NCI-H524 treated with DMSO at 0.1 percent for 48 hours (cell line): Measurements from ENCODE around the gene ACAD11.
"Not testable (repeated sequence)": the region's sequence is repeated elsewhere in the genome, so short reads cannot be mapped to it uniquely, and the experiment has no call there.

Source experiments
- DNase-seq: peaks from one replicate; lab custom pipeline; 2025; lab: John Stamatoyannopoulos, UW

Gene ACAD11

DNA sequence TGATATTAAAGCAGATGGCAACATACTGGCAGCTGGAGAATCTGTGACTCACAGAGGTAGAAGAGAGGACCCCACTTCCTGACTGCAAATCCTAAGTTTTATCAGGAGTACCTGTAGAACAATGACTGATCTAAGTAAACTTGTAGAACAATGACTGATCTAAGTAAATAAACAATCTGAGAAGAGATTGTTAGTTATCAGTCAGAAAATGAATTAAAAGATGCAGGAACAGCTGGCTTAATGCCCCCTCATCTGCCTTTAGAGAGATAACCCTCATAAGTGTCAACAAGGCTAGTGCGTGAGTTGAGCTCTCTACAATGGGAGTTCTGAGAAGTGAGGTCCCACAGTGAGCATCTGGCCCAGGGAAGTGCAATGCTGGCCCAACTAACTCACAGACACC, 14.6 kb downstream of the ACAD11 start:
- DNase-seq, result no peak

- no peak for DNase-seq
Measured at GRCh38 chr3:132643366-132643765, 16.2 kb downstream of the ACAD11 start.

GRCh38 chr3:132642539-132642847, 17.1 kb downstream of the ACAD11 start:
- no peak for DNase-seq

- DNase-seq, result peak; percentile 22
Measured at GRCh38 chr3:132641837-132642538, 17.6 kb downstream of the ACAD11 start.

- not testable (repeated sequence) for DNase-seq
Measured at GRCh38 chr3:132641427-132641826, 18.2 kb downstream of the ACAD11 start.

DNA sequence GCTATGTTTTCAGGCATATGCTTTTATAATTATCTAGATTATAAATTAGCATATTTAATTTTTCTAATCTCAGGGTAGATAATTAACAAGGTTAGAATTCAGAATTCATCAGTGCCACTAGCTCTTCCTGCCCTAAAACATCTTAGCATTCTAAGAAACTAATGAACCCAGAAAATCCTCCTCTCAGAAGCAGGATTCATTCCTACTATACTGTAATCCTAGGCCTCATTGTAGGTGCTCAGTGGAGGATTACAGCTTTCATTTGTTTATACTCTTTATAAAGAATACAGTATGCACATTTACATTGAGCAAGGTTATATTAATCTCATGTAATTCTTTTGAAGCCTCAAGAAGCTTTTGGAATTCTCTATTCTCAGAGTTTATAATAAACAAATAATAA, 20.9 kb downstream of the ACAD11 start:
- DNase-seq, result no peak

GRCh38 chr3:132637590-132637989, 22.0 kb downstream of the ACAD11 start:
- no peak for DNase-seq

- DNase-seq, result no peak
Measured at GRCh38 chr3:132635052-132635451, 24.6 kb downstream of the ACAD11 start.

- no peak for DNase-seq
Measured at GRCh38 chr3:132630612-132631011, 29.0 kb downstream of the ACAD11 start.

- DNase-seq, result no peak
Measured at GRCh38 chr3:132629928-132630327, 29.7 kb downstream of the ACAD11 start.

DNA sequence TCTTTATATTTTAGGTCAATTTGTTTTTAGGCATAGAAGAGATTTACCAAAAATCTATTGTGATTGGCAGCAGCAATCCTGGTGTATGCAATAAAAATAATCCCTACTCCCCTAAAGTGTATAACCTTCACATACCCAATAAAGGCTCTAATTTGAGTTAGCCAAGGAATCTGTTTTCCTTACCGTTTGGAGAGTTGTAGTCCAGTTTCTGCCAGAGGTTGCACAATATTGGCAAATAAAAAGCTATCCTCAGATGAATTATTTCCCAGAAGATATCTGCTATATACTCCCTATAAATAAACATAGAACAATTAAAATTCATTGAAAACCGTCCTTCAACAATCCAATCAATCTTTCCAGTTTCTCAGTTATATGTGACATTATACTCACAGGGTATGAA, 31.5 kb downstream of the ACAD11 start:
- DNase-seq, result no peak

DNA sequence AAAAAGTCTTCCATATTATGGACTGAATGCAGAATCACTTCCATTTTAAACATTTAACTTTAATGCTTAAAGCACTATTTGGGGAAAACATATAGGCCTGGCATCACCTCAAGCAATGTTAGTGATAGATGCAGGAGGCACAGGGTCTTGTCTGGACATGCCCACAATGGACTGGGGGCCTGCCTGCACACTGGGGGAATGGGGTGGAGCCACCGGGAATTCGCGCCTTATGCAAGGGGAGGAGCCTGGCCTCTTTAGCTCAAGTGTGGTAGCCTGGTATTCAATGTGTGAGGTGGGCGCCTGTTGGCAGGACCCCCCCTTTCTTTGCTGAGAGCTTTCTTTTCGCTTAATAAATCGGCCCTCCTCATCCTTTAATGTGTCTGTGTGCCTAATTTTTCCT, 32.7 kb downstream of the ACAD11 start:
- no peak for DNase-seq

GRCh38 chr3:132625613-132626012, 34.0 kb downstream of the ACAD11 start:
- no peak for DNase-seq

DNA sequence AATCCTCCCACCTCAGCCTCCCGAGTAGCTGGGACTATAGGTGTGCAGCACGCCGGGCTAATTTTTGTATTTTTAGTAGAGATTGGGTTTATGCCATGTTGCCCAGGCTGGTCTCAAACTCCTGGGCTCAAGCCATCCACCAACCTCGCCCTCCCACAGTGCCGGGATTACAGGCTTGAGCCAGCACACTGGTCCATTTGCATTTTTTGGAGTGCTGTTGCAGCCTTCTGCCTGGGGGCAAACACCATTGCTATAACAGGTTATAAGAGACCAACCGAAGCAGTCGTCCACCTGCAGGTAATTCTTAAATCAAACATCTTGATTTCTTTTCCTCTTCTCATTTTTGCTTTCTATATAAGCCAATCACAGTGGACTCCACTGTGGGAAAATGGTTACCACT, 34.8 kb downstream of the ACAD11 start:
- no peak for DNase-seq

DNA sequence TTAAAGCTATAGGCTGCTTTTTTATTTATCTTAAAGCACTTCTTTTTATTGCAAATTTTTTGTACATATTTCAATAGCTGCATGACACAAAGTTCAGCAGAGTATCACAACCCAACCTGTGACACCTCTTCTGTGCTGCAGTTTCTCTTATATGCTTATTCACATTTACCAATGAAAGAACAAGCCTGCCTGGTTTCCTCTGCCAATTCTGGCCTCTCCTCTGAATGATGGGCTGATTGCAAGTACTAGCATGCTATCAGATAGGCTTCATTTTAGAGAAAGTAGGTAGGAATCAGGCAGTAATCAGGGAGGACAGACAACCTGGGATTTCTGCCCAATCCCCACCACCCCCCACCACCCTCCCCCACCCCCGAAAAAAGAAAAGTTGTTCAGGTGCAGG, 36.0 kb downstream of the ACAD11 start:
- no peak for DNase-seq

GRCh38 chr3:132622761-132623160, 36.8 kb downstream of the ACAD11 start:
- no peak for DNase-seq

DNA sequence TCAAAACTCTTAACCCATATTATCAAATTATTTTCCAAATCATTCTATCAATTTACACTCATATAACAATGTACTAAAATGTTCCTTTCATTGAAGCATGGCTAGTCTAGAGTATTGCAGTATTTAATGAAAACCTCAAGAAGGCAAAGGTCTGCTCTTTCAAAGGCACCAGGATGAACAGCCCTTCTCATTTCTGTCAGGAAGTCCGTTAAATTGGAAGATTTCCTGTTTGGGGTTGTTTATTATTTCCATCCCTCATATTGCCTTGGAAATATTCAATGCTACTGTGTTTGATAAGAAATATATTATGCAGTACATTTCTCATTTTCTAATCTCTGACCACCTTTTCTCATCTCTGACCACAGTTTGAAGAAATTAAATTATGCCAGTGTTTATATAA, 37.5 kb downstream of the ACAD11 start:
- DNase-seq, result no peak

- DNase-seq, result no peak
Measured at GRCh38 chr3:132616780-132617179, 42.8 kb downstream of the ACAD11 start.

DNA sequence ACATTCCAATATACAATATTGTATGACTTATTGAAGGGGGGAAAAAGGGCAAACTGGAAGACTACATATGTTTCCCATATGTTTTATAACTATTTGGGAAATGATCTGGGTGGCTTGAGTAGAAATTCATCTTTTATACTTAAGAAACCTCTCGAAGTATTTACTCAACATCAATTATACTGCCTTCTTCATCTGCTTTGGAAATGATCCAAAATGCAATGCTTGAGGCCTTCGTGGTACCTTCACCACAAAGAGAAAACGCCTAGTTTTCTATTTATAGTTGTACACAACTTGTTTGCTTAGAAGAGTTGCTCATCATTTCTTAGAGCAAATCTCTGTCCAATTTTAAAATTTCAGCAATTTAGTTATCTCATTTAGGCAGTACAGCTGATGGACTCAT, 43.7 kb downstream of the ACAD11 start:
- no peak for DNase-seq

- DNase-seq, result not testable (repeated sequence)
Measured at GRCh38 chr3:132615301-132615700, 44.3 kb downstream of the ACAD11 start.

GRCh38 chr3:132606620-132607019, 53.0 kb downstream of the ACAD11 start:
- DNase-seq, result not testable (repeated sequence)

- DNase-seq, result no peak
Measured at GRCh38 chr3:132606085-132606484, 53.5 kb downstream of the ACAD11 start.

DNA sequence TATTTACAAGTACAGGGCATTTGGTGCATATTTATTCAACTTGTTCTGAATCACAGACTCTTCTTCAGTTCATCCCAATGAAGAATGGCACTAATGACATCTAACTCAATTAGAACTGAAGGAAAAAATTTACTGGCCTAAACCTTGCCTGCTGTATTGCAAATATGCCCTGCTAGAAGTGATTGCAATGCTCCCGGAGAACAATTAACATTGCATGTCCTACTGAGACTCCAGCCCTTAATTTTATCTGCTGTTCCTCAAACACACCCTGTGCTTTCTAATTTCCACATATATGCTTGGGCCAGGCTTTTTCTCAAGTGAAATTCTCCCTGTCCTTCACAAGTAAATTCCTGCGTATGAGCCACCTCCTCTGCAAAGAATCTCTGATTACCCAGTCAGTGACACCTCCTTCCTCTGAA, 54.2 kb downstream of the ACAD11 start:
- no peak for DNase-seq

DNA sequence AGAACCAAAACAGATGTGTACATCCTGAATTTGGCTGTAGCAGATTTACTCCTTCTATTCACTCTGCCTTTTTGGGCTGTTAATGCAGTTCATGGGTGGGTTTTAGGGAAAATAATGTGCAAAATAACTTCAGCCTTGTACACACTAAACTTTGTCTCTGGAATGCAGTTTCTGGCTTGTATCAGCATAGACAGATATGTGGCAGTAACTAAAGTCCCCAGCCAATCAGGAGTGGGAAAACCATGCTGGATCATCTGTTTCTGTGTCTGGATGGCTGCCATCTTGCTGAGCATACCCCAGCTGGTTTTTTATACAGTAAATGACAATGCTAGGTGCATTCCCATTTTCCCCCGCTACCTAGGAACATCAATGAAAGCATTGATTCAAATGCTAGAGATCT, 59.0 kb downstream of the ACAD11 start:
- not testable (repeated sequence) for DNase-seq

- no peak for DNase-seq
Measured at GRCh38 chr3:132598181-132598580, 61.4 kb downstream of the ACAD11 start.
